DOHH2 (cell line): ENCODE data around the gene RBM47.
A peak's percentile ranks its signal among the peaks of the same experiment; 100 is the strongest.

Source experiments
- H3F3A ChIP-seq: fragments of 200-600 bp; sonication (generic), shearing (Covaris generic); 2 replicates; pipeline ENCODE4 v1.6.0; 2016; ENCODE audit warnings: antibody characterized with exemption, mild to moderate bottlenecking; ENCODE audit not compliant: control insufficient read depth, insufficient read depth
- H3K27ac ChIP-seq: fragments of 200-600 bp; sonication (generic); 2 replicates; pipeline ENCODE4 v1.5.1; 2014; ENCODE audit warnings: low read depth, mild to moderate bottlenecking, low read length, moderate library complexity
- H3K27me3 ChIP-seq: fragments of 200-600 bp; sonication (generic); 2 replicates; pipeline ENCODE4 v1.6.1; 2014; ENCODE audit warnings: mild to moderate bottlenecking, low read length, mixed read lengths; ENCODE audit not compliant: control insufficient read depth
- H3K36me3 ChIP-seq: fragments of 200-600 bp; sonication (generic); 2 replicates; pipeline ENCODE4 v1.6.1; 2014; ENCODE audit warnings: mild to moderate bottlenecking, low read length, moderate library complexity, mixed read lengths; ENCODE audit not compliant: control insufficient read depth
- H3K4me1 ChIP-seq: fragments of 200-600 bp; sonication (generic); 2 replicates; pipeline ENCODE4 v1.6.1; 2014; ENCODE audit warnings: mild to moderate bottlenecking, low read length, mixed read lengths; ENCODE audit not compliant: control insufficient read depth
- H3K4me2 ChIP-seq: fragments of 200-600 bp; sonication (generic); 2 replicates; pipeline ENCODE4 v1.6.0; 2014; ENCODE audit warnings: mild to moderate bottlenecking, low read length, moderate library complexity
- H3K4me3 ChIP-seq: fragments of 200-600 bp; sonication (generic); 2 replicates; pipeline ENCODE4 v1.5.1; 2014; ENCODE audit warnings: mild to moderate bottlenecking, low read length, mixed read lengths
- H3K79me2 ChIP-seq: fragments of 200-600 bp; sonication (generic); 2 replicates; pipeline ENCODE4 v1.6.1; 2014; ENCODE audit warnings: mild to moderate bottlenecking, low read length, mixed read lengths; ENCODE audit not compliant: control insufficient read depth
- H3K9me2 ChIP-seq: fragments of 200-600 bp; sonication (generic); replicated peaks from 2 replicates; pipeline ENCODE4 v1.6.1; 2014; ENCODE audit warnings: mild to moderate bottlenecking, low read length, mixed read lengths; ENCODE audit not compliant: control insufficient read depth
- H3K9me3 ChIP-seq: fragments of 200-600 bp; sonication (generic); 2 replicates; pipeline ENCODE4 v1.6.1; 2014; ENCODE audit warnings: antibody characterized with exemption, low read length, mixed read lengths; ENCODE audit not compliant: control insufficient read depth, insufficient read depth
- H4K20me1 ChIP-seq: fragments of 200-600 bp; sonication (generic); 2 replicates; pipeline ENCODE4 v1.6.0; 2014; ENCODE audit warnings: low read depth, mild to moderate bottlenecking, antibody characterized with exemption, low read length, moderate library complexity; ENCODE audit not compliant: control insufficient read depth, insufficient read depth
- EZH2phosphoT487 ChIP-seq: fragments of 200-600 bp; sonication (generic); IDR thresholded peaks from 2 replicates; pipeline ENCODE4 v1.6.1; 2017; ENCODE audit warnings: borderline replicate concordance, mild to moderate bottlenecking, antibody characterized with exemption, low read length, moderate library complexity, mixed read lengths
- TF ChIP-seq, protein P1 (sequence below): fragments of 200-600 bp; sonication (generic); IDR thresholded peaks from one replicate; pipeline ENCODE4 v1.5.1; 2014; ENCODE audit warnings: antibody characterized with exemption, mild to moderate bottlenecking, low read depth, low read length; ENCODE audit not compliant: poor library complexity, severe bottlenecking

The RBM47 gene

DNA sequence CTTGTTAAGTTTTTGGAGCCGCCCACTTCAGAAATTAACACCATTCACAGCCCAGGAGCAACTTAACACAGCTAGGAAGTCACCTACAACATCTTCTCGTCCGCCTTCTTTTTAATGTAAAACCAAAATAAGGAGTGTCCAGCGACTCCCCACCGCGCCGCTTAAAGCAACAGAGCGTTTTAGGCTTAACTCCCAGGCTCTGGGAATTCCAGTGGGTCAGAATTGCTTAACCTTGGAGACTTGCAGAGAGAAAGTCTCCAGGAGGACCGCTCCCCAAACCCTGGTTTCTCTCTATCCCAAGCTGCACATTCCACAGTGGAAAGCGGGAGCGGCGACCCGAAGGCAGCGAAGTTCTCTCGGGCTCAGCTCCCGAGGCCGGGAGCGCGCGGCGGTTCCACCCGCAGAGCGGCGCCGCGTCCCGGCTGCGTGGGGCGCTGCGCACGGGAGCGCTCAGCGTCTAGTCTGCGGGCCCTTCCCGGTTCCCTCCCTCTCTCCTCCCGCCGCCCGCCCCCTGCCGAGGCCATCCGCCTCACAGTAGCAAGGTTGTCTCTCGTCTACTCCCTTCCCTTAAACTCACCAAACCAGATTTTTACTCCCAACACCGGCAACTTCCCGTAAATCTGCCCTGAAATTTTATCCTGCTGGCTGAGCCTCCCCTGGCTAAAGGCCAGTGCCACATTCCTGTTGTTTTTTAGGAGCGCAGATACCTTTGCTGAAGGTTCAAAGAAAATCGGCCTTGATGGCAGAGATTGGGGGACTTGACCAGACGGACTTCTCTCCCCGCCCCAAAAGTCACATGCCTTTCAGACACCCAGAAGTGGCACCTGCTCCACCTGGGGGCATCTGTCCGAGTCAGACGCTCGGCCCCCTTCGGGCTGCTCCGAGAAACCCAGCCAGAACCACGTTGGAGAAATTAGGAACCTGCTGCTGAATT, at the start of gene RBM47:
RBM47 (minus strand) TSS at position 464 of the 934 bp plus-strand sequence. CDS start 190,971 bp downstream, outside the sequence.
- peaks cover 41% of the 10 kb centered on the region for H3K27me3 ChIP-seq
- no peaks in the 10 kb centered on the region for H4K20me1 ChIP-seq
- H3F3A ChIP-seq, result 0 out of 2 replicates have a peak, but pooled peaks cover 3% of the 10 kb centered on the region
- H3K9me3 ChIP-seq, result no peaks in the 10 kb centered on the region
- peaks cover 25% of the 10 kb centered on the region for H3K4me1 ChIP-seq
- no peaks in the 10 kb centered on the region for H3K9me2 ChIP-seq
- TF ChIP-seq EZH2phosphoT487, result 0 out of 2 replicates have a peak, but pooled peaks have one; percentile 29
- TF ChIP-seq, protein P1, sequence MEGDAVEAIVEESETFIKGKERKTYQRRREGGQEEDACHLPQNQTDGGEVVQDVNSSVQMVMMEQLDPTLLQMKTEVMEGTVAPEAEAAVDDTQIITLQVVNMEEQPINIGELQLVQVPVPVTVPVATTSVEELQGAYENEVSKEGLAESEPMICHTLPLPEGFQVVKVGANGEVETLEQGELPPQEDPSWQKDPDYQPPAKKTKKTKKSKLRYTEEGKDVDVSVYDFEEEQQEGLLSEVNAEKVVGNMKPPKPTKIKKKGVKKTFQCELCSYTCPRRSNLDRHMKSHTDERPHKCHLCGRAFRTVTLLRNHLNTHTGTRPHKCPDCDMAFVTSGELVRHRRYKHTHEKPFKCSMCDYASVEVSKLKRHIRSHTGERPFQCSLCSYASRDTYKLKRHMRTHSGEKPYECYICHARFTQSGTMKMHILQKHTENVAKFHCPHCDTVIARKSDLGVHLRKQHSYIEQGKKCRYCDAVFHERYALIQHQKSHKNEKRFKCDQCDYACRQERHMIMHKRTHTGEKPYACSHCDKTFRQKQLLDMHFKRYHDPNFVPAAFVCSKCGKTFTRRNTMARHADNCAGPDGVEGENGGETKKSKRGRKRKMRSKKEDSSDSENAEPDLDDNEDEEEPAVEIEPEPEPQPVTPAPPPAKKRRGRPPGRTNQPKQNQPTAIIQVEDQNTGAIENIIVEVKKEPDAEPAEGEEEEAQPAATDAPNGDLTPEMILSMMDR, result peak; percentile 16
- H3K4me3 ChIP-seq, result peak within 1 kb of the TSS; percentile 75
- no peaks in the 10 kb centered on the region for H3K36me3 ChIP-seq
- H3K4me2 ChIP-seq, result peak within 1 kb of the TSS; percentile 92
- H3K79me2 ChIP-seq, result no peaks in the 10 kb centered on the region
- H3K27ac ChIP-seq, result no peak within 1 kb of the TSS

DNA sequence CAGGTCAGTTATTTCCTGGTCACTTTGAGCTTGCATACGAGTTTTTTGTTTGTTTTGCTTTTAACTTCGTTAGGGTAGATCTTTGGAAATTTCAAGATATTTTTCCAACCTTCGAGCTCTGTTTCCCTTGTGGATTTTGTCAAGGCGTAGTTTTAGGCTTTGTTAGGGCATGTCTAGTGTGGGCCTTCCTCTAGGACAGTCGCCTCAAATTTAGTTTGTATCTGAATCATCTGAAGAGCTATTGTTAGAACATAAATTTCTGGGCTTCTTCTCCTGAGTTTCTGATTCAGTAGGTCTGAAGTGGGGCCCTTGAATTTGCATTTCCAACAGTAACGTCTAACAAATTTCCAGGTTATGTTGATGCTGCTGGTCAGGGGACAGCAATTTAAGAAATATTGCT, 48.8 kb upstream of the RBM47 start:
- no peaks in the 10 kb centered on the region for H3K9me2 ChIP-seq
- H3K4me1 ChIP-seq, result no peaks in the 10 kb centered on the region
- TF ChIP-seq, protein P1, result no peak
- no peak for TF ChIP-seq EZH2phosphoT487
- H3K79me2 ChIP-seq, result no peaks in the 10 kb centered on the region
- no peaks in the 10 kb centered on the region for H3F3A ChIP-seq
- H3K9me3 ChIP-seq, result no peaks in the 10 kb centered on the region
- no peak overlapping the region for H3K4me3 ChIP-seq
- H3K36me3 ChIP-seq, result no peaks in the 10 kb centered on the region
- H3K27ac ChIP-seq, result no peak overlapping the region
- H3K4me2 ChIP-seq, result no peak overlapping the region
- no peaks in the 10 kb centered on the region for H4K20me1 ChIP-seq
- no peaks in the 10 kb centered on the region for H3K27me3 ChIP-seq

DNA sequence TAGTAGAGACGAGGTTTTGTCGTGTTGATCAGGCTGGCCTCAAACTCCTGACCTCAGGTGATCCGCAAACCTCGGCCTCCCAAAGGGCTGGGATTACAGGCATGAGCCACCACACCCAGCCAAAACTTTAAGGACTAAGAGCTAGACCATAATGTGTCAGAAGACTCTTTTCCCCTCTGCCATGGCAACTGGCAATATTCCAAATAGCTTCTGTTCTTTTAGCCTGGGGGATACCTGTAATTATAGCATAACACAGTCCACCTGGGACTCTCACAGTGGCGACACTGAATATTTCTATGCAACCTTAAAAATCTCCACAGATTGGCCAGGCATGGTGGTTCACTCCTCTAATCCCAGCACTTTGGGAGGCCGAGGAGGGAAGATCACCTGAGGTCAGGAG, 45.5 kb upstream of the RBM47 start:
- H3K4me3 ChIP-seq, result no peak overlapping the region
- no peaks in the 10 kb centered on the region for H3K4me1 ChIP-seq
- H4K20me1 ChIP-seq, result no peaks in the 10 kb centered on the region
- H3K79me2 ChIP-seq, result no peaks in the 10 kb centered on the region
- no peaks in the 10 kb centered on the region for H3F3A ChIP-seq
- H3K27me3 ChIP-seq, result 0 out of 2 replicates have a peak, but pooled peaks cover 2% of the 10 kb centered on the region
- H3K9me3 ChIP-seq, result no peaks in the 10 kb centered on the region
- no peak overlapping the region for H3K4me2 ChIP-seq
- no peaks in the 10 kb centered on the region for H3K36me3 ChIP-seq
- H3K9me2 ChIP-seq, result no peaks in the 10 kb centered on the region
- no peak for TF ChIP-seq EZH2phosphoT487
- TF ChIP-seq, protein P1, result no peak
- no peak overlapping the region for H3K27ac ChIP-seq
